AG08396 (cell line): Measurements from ENCODE around the gene CCL1.
"Not testable (repeated sequence)": the region's sequence is repeated elsewhere in the genome, so short reads cannot be mapped to it uniquely, and the experiment has no call there.

ENCODE experiments used
- DNase-seq: peaks from one replicate; pipeline ENCODE4 v3.0.0; 2012; ENCODE audit warnings: low spot score, mixed read lengths

Gene CCL1

GRCh38 chr17:34357398-34357797 is 5.6 kb downstream of the CCL1 start:
- no peak for DNase-seq

GRCh38 chr17:34356194-34356593 is 6.8 kb downstream of the CCL1 start, which contains the start of gene CCL13:
TSS of gene CCL13 (plus strand) at chr17:34356480. CDS start at chr17:34356527, 47 bp downstream.
- DNase-seq: no peak

- DNase-seq: peak; percentile 36
Measured at GRCh38 chr17:34354637-34355036, 8.4 kb downstream of the CCL1 start.

GRCh38 chr17:34352191-34352590 is 10.8 kb downstream of the CCL1 start:
- DNase-seq: no peak

GRCh38 chr17:34351096-34351495 is 11.9 kb downstream of the CCL1 start:
- DNase-seq: no peak

- DNase-seq: no peak
Measured at GRCh38 chr17:34349751-34350150, 13.3 kb downstream of the CCL1 start.

GRCh38 chr17:34347063-34347462 is 16.0 kb downstream of the CCL1 start:
- DNase-seq: no peak

GRCh38 chr17:34341916-34342315 is 21.1 kb downstream of the CCL1 start:
- no peak for DNase-seq

- DNase-seq: no peak
Measured at GRCh38 chr17:34339138-34339770, 23.8 kb downstream of the CCL1 start.

- DNase-seq: no peak
Measured at GRCh38 chr17:34337701-34338100, 25.3 kb downstream of the CCL1 start.

- not testable (repeated sequence) for DNase-seq
Measured at GRCh38 chr17:34327580-34327979, 35.5 kb downstream of the CCL1 start.

GRCh38 chr17:34321964-34322363 is 41.1 kb downstream of the CCL1 start:
- no peak for DNase-seq

GRCh38 chr17:34319039-34319483 is 44.0 kb downstream of the CCL1 start, which contains the start of gene CCL8:
TSS of gene CCL8 (plus strand) at chr17:34319435. CDS start at chr17:34319502, 67 bp downstream.
- DNase-seq: no peak

- no peak for DNase-seq
Measured at GRCh38 chr17:34318474-34318873, 44.6 kb downstream of the CCL1 start.

GRCh38 chr17:34314279-34314678 is 48.8 kb downstream of the CCL1 start:
- no peak for DNase-seq

- no peak for DNase-seq
Measured at GRCh38 chr17:34313164-34313563, 49.9 kb downstream of the CCL1 start.

GRCh38 chr17:34312080-34312479 is 51.0 kb downstream of the CCL1 start:
- DNase-seq: no peak

GRCh38 chr17:34311291-34311690 is 51.7 kb downstream of the CCL1 start:
- no peak for DNase-seq
